Hematopoietic multipotent progenitor cell treated with erythropoietin and hydrocortisone succinate and interleukin-3 and kit ligand, for 4 days (in vitro differentiated cells): ENCODE results near the gene ATP13A2.

ENCODE experiments used
- DNase-seq: peaks from one replicate; pipeline ENCODE4 v3.0.0-alpha.2; 2015

The ATP13A2 gene

GRCh38 chr1:17027900-17028299 is 16.2 kb upstream of the ATP13A2 start:
- no peak for DNase-seq

- DNase-seq: no peak
Measured at GRCh38 chr1:17027403-17027802, 15.7 kb upstream of the ATP13A2 start.

GRCh38 chr1:17024721-17025120 is 13.0 kb upstream of the ATP13A2 start:
- no peak for DNase-seq

GRCh38 chr1:17023573-17023972 is 11.8 kb upstream of the ATP13A2 start:
- peak; percentile 20 for DNase-seq

- peak; percentile 49 for DNase-seq
Measured at GRCh38 chr1:17023102-17023501, 11.4 kb upstream of the ATP13A2 start.

- DNase-seq: no peak
Measured at GRCh38 chr1:17021896-17022295, 10.2 kb upstream of the ATP13A2 start.

- no peak for DNase-seq
Measured at GRCh38 chr1:17020502-17020901, 8.8 kb upstream of the ATP13A2 start.

- DNase-seq: no peak
Measured at GRCh38 chr1:17018849-17019248, 7.1 kb upstream of the ATP13A2 start.

- no peak for DNase-seq
Measured at GRCh38 chr1:17017435-17017834, 5.7 kb upstream of the ATP13A2 start.

GRCh38 chr1:17016317-17016661 is 4.6 kb upstream of the ATP13A2 start:
- no peak for DNase-seq

- no peak for DNase-seq
Measured at GRCh38 chr1:17014671-17015567, 3.2 kb upstream of the ATP13A2 start.

GRCh38 chr1:17013491-17014320 is 2.0 kb upstream of the ATP13A2 start:
- peak; percentile 86 for DNase-seq

GRCh38 chr1:17012775-17013490 is 1.2 kb upstream of the ATP13A2 start:
- no peak for DNase-seq

GRCh38 chr1:17011092-17011438 is 663 bp downstream of the ATP13A2 start:
- peak; percentile 12 for DNase-seq

GRCh38 chr1:17009706-17010105 is 2.0 kb downstream of the ATP13A2 start:
- peak; percentile 47 for DNase-seq

- no peak for DNase-seq
Measured at GRCh38 chr1:17008208-17008855, 3.4 kb downstream of the ATP13A2 start.

GRCh38 chr1:17007121-17007520 is 4.6 kb downstream of the ATP13A2 start:
- no peak for DNase-seq

- no peak for DNase-seq
Measured at GRCh38 chr1:17005365-17005740, 6.4 kb downstream of the ATP13A2 start.

- DNase-seq: peak; percentile 25
Measured at GRCh38 chr1:17004466-17005364, 7.0 kb downstream of the ATP13A2 start.

- no peak for DNase-seq
Measured at GRCh38 chr1:17002524-17002902, 9.2 kb downstream of the ATP13A2 start.

- DNase-seq: no peak
Measured at GRCh38 chr1:17001760-17002523, 9.8 kb downstream of the ATP13A2 start.
